SKM-1 treated with dmso at 0.1 percent for 144 hours (cell line): Measurements from ENCODE around the gene MYL5.
A peak's percentile ranks its signal among the peaks of the same experiment; 100 is the strongest.
"Not testable (repeated sequence)": the region's sequence is repeated elsewhere in the genome, so short reads cannot be mapped to it uniquely, and the experiment has no call there.

Source experiments
- DNase-seq: peaks from one replicate; lab custom pipeline; 2025; ENCODE audit not compliant: unreplicated experiment; lab: John Stamatoyannopoulos, UW

MYL5 gene

GRCh38 chr4:669806-670559 lies 4.4 kb upstream of the MYL5 start:
- not testable (repeated sequence) for DNase-seq

DNA sequence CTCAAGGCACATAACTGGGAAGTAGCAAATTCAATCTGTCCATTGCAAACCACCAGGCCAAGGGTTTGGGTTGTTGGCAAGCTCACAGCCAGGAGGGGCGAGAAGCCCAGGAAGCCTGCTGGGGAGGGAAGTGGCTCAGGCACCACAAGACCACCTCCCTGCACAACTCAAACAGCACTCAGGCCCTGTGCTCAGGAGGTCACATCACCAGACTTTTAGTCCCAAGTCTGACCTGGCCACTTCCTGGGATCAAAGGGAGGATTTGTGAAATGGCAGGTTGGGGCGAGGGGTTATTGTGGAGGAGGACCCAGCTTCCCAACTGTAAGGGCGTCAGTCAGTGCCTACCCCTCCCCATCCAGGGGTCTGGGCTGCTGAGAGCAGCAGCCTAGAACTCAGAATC lies 2.6 kb upstream of the MYL5 start:
- no peak for DNase-seq

GRCh38 chr4:673349-674091 lies 822 bp upstream of the MYL5 start:
- DNase-seq: peak; percentile 21

GRCh38 chr4:675036-675882 lies 917 bp downstream of the MYL5 start:
- no peak for DNase-seq

- DNase-seq: no peak
Measured at GRCh38 chr4:675980-676870, 1.9 kb downstream of the MYL5 start.

- DNase-seq: no peak
Measured at GRCh38 chr4:676871-677235, 2.5 kb downstream of the MYL5 start.

- no peak for DNase-seq
Measured at GRCh38 chr4:677431-678293, 3.3 kb downstream of the MYL5 start.

DNA sequence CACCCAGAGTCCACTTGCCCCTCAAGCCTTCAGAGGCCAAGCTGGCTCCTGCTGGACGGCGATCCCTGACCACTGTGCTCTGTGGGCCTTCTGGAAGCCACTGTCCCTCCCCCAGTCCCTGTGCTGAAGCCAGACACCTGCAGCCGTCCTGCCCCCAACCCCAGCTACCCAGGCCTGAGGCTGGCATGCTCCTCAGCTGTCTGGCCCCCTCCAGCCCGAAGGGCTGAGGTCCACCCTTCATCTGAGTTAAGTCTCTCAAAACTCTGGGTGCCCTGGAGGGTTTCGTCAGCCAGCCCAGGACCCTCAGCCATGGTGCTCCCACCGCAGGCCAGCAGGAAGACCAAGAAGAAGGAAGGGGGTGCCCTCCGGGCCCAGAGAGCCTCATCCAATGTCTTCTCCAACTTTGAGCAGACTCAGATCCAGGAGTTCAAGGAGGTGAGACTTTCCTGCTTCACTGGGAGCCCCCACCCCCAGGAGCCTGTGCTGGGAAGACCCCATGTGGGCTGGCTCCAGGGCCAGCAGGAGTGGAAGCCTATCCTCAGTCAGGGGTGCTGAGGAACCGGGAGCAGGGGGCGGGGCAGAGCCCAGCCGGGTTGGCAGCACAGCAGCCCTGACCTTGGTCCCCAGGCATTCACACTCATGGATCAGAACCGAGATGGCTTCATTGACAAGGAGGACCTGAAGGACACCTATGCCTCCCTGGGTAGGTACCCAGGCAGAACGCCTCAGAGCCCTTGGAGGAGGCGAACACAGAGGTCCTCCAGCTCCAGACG lies 4.2 kb downstream of the MYL5 start:
- DNase-seq: no peak

GRCh38 chr4:679104-679481 lies 4.8 kb downstream of the MYL5 start:
- no peak for DNase-seq

DNA sequence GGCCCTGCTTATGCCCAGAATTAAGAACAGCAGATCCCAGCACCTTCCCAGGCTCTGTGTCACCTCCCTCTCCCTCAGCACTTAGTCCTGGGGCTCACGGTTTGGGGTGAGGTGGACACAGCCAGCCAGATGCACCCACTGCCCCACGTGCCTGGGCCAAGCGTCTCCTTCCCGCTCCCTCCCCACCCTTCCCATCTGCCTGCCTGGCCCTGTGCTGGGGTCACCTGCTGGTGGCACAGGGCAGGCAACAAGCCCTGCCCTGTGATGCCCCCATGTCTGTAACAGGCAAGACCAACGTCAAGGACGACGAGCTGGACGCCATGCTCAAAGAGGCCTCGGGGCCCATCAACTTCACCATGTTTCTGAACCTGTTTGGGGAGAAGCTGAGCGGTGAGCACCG lies 5.3 kb downstream of the MYL5 start:
- no peak for DNase-seq

DNA sequence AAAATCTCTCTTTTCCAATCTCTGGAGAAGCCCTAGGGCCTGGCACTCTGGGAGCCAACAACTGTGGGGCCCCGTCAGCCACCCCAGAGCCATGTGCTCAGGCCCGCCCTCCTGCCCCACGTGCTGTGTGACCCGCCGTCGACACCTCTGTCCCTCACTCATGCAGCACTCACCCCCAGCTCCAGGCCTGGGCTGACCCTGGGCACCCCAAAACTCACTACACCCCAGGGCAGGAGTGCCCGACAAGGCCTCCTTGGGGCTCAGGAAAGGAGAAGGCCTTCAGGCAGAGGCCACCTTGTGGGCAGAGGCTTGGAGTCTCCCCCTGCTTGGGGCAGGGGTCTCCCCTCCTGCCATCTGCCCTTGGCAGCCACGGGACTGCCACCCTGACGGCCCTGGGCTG lies 5.7 kb downstream of the MYL5 start:
- DNase-seq: no peak

DNA sequence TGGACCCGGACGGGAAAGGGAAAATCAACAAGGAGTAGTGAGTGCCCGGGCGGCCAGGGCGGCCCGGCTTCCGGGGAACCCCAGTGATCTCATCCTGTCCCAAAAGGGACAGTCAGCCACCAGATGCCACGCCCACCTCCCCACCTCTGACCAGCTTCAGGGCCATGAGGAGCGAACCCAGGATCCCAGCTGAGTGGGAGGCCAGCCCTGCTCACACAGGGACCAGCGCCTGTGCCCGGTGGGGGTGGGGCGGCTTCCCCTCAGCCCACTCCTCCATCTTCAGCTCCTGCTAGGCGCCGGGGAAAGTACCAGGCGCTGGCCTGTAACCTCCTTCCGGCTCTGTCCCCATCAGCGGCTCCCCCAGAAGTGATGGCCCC lies 6.2 kb downstream of the MYL5 start:
- DNase-seq: no peak

GRCh38 chr4:680928-681645 lies 6.7 kb downstream of the MYL5 start:
- no peak for DNase-seq

DNA sequence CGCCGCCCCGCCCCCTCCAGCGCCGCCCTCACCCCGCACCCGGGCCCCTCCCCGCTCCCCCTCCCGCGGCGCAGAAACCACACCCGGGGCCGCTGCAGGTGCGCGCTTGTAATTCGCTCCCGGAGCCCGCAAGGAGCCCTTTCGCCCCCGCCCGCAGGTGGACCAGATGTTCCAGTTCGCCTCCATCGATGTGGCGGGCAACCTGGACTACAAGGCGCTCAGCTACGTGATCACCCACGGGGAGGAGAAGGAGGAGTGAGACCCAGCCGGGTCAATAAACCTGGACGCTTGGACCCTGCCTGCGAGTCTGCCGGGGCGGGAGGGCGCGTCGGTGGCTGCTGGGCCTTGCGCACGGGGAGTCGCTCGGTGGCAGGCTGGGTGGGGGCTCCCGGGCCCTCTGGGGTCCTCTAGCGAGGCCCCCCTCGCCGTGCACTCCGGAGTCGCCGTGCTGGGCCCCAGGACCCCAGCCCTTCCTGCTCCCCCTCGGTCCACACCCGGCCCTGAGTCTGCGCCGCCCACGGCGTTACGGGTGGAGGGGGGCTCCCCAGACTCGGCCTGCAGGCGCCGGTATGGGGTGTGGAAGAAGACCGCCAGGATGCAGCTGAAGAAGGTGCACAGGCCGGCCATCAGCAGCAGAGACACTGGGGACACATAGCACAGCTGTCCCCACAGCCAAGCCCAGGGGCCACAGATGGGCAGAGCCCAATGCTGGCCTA lies 7.6 kb downstream of the MYL5 start:
- no peak for DNase-seq

DNA sequence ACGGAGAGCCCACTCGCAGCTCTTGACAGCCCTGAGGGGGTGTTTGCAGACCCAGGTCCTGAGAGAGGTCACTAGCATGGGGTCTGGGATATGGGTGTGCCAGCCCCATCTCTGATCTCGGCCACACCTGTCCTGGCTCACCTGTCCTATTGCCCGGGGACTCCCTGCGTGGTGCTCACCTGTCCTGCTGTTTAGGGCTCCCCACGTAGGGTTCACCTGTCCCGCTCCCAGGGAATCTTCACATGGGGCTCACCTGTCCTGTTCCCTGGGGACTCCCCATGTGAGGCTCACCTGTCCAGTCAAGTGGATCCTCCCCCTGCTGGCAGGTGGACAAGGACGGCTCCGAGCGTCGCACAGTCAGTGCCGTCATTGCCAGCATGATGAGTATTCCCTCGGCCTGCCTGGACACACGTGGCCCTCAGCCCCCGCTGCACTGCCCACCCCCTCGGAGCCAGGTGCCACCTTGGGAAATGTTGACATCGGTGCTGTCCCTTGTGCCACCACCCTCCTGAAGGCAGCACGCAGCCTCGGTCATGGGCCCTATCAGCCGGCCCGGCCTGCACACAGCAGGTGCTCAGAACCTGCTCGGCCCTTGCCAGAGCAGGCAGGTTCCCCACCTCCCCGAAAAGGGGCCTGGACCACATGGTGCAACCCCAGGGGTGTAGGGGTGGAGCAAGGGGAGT lies 8.3 kb downstream of the MYL5 start:
- no peak for DNase-seq

GRCh38 chr4:683247-683897 lies 9.0 kb downstream of the MYL5 start:
- DNase-seq: no peak
